CMK (cell line): ENCODE measurements around the gene DCLK1.

ENCODE experiments used
- DNase-seq: peaks from one replicate; pipeline ENCODE4 v3.0.0-alpha.2; 2010; ENCODE audit warnings: low read depth

DCLK1 gene

GRCh38 chr13:35824825-35825224 is 306.4 kb downstream of the DCLK1 start:
- DNase-seq = no peak

- DNase-seq = no peak
Measured at GRCh38 chr13:35824395-35824794, 306.8 kb downstream of the DCLK1 start.

DNA sequence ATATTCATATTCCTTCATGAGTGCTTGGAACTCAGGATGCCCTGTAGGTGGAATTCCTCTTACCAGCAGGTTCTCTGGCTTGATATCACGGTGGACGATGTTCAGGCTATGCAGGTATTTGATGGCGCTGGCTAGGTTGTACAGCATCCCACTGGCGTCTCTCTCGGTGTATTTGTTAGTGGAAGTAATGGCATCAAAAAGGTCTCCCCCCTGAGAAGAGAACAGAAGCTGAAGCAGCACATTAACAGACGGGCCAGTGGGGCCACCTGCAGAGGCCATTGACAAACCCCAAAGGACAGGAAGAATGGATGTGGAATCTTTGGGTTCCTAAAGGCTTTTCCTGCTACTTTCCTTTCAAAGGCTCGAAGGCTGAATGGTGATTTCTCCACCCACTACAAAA is 308.5 kb downstream of the DCLK1 start:
- DNase-seq = no peak

DNA sequence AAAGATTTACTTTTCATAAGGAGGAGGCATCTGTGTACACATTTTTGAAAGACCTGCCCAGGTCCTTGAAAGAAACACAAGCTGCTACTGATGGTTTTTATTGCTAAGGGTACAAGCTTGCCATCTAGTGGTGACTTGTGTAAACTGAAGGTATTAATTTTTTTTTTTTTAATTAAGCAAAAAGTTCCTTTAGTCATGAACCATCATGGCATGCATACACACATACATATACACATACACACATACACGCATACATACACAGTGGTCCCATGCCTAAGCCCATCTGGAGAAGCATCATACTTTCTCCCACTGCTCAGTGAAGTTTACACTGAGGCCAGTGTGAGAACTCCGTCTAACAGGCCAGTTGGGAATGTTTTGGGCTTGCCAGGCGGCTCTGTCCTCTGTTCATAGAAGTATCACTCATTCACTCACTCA is 312.5 kb downstream of the DCLK1 start:
- no peak for DNase-seq

DNA sequence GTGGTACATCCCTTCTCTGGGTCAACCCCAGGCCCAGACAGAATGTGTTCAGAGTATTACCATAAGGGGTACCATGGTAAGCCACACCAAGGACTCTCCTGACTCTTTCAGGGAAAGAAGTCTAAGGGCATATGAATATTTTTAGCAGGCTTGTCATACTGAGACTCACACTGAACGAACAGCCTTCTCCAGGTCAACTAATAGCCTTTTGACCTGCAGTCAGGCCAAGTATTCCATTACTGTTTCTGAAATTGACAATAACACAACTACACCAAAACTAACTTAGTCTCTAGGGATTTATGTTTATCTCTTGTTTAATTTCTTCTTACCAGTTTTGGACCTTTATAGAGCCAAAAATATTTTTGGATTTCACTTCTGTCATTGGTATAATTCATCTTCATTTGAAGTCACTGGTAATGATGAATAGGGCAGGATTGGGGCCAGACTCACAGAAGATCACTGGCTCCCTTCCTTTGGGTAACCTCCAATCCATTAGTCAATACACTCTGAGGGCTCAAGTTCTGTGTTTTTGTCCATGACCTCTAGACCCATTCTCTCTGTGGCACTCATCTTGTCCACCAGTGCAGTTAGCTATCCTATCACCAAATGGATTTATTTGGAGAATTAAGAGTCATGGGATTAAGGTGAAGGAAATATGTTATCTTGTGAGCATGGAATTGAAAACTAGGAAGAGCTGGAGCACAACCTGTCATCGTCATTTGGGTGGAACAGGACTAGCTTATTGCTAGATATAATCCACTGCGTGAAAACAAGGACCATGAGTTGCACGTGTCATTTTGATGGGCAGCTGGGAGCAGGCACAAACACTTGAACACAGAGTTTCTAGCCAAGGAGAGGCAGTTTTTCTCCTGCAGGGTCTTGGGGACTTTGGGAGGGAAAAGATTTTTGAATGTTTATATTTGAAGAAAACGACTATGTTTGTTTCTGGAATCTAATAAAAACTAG is 313.3 kb downstream of the DCLK1 start:
- no peak for DNase-seq

DNA sequence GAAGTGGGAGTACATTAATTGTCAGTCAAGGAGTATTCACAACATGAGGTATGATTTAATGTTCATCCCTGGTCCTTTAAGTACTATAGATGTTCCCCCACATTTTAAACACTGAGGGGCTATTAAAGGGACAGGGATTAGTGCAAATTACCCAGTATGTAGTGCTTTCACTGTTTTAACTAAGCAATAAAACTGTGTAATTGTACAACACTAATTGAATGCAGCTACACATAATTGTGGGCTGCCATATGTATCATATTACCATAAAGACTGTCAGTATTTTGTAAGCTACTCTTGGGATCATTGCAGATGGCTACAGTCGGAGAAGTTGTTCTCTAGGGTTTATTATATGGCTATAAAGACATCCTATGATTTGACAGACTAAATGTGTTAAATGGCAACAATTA is 316.6 kb downstream of the DCLK1 start:
- no peak for DNase-seq

GRCh38 chr13:35812736-35813135 is 318.4 kb downstream of the DCLK1 start:
- DNase-seq = no peak

DNA sequence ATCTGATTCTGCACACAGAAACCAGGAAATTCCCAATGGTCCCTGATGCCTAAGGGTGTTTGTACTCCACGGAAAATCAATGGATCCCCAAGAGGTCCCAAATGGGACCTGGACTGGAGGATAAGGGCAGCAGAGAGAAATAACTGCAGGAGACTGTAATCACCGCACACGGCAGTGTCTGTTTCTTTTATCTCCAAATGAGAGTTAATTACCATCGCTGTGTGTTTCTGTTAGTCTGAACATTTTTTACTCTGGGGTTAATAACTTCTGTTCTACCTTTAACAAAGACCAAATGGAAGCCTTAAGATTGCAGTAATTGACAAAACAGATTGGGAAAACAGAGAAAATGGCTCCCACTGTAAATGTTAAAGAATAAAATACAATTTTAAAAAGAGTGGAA is 320.9 kb downstream of the DCLK1 start:
- DNase-seq = no peak

DNA sequence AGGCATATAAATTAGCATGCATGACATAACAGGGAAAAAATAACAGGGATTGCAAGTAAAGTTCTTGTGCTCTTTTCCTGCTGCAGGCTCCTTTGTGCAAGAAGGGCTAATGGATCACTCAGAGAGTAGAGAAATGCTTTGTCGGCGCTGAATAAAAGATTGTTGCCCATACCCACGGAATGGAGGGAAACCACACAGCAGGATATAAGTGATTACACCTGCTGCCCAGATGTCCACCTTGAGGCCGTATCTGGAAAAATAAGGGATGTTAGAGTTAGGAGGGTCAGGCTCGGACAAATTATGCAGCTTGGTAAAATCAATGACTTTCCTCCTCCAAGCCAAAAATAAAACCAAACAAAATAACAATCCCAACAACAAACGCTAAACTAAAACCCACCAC is 322.3 kb downstream of the DCLK1 start:
- DNase-seq = no peak

DNA sequence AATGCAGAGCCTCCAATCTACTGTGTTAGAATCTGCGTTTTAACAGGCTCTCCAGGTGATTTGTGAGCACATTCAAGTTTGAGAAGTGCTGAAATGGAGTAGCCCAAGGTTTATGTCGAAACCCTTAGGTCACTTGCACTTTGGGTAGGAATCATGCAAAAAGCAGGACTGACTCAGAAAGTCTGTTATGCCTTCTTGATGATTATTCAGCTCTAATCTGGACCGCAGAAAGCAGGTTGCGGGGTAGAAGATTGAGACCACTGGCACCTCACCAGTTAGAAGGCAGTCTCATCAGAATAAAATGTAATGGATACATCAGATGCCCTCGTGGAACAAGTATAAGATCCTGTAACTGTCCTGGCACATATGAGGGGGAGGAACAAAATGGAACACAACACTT is 326.3 kb downstream of the DCLK1 start:
- no peak for DNase-seq

GRCh38 chr13:35797991-35798390 is 333.2 kb downstream of the DCLK1 start:
- no peak for DNase-seq

- DNase-seq = no peak
Measured at GRCh38 chr13:35797244-35797643, 333.9 kb downstream of the DCLK1 start.

DNA sequence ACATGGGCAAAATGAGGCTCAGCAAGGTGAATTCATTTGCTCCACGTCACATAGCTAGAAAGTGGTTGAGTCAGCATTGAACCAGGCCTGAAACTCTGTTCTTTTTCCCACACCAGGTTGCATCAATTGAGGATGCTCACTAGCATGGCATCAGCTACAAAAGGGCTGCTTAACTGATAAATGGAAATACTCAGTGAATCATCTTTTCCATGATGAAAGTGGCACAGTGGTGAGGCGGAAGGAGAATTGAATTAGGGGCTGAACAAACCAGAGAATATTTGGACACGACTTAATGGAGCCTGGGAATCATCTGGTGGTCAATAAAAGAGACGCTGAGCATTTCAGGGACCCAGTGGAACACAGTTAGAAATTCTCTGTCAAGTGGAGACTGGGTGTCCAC is 334.6 kb downstream of the DCLK1 start:
- DNase-seq = no peak

DNA sequence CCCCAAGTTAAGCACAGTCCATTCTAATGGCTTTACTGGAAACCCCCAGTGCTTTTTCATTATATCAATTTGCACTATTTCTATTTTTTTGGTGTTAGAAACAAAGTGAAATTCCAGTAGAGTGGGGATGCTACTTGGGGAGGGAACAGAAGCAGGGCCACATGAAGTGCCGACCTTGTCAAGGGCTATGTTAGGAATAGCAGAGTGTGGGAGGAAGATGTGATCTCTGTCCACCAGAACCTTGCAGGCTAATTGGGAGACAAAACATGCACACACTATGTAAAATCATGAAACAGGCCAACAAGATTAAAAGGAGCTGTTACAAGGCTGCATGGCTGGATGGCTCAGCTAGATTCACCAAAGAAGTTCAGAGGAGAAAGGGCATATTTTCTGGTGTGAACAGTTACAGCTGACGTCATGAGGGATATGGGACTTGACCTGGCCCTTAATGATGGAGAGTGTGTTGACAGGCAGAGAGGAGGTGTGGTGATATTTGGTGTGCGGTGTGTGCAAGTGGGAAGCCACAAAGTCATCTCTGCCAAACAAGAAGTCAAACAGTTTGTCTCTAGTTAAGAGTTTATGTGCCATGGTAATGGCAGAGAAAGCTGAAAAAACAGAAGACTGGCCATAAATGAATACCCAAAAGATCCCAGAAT is 336.3 kb downstream of the DCLK1 start:
- no peak for DNase-seq

DNA sequence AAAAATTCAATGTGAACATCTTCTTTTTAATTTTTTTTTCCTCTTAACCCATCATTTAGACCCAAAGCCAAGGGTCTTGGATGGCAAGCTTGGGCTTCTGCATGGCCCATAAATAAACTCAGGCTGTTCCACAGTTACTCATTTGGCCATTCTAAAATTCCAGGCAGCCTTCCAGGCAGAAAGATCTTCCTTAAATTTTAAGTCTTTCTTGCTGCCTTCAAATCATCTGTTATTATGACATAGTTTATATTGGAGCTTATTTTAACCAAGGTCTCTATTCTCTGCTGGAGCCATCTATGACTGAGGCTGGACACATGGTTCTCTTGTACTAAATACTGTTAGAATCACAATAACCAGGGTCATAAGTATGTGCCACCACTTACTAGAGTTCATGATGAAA is 337.4 kb downstream of the DCLK1 start:
- DNase-seq = no peak

- DNase-seq = no peak
Measured at GRCh38 chr13:35792911-35793310, 338.3 kb downstream of the DCLK1 start.

GRCh38 chr13:35792021-35792420 is 339.2 kb downstream of the DCLK1 start:
- no peak for DNase-seq

GRCh38 chr13:35791184-35791851 is 339.9 kb downstream of the DCLK1 start:
- DNase-seq = no peak

DNA sequence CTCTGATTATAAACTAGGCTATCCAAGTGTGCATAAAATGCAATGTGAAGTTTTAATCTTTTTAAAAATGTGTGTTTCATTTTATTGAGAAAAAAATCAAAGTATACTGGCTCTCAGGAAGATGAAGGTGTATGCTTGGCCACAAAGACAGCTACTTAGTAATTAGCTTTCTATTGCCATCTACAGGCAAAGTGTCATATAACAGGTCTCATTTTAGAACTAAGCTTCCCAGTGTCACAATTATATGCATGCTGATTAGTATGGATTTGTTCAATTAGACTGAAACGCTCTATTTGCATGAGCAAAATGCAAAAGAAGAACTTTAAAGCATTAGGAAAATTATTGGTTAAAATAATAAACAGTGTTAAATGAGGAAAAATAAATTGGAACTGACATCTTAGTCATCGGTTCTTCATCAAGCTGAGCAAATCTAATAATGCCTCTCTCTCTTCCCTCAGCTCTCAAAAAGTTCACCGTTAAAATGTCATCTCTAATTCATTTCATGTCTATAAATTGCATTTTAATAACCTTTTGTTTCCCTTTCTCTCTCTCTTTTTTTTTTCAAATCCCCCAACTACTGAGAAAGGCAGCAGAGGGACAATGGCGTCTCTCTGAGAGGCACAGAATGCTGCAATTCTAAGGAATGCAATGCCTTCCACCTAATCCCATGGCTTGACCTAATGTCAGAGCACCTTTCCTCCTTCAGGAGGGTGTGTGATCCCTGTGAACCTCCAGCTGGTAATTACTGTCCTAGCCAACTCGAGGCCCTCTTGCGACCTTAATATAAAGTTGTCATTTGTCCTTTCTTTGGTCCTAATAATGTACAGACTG is 341.6 kb downstream of the DCLK1 start:
- no peak for DNase-seq

GRCh38 chr13:35787937-35788336 is 343.2 kb downstream of the DCLK1 start:
- DNase-seq = no peak

GRCh38 chr13:35785576-35786303 is 345.4 kb downstream of the DCLK1 start:
- no peak for DNase-seq
